HepG2 (cell line): ENCODE results near the gene THADA. TPM values are rescaled to one million over a fixed set of nuclear protein-coding genes. Genes with fewer than 3 reads are reported as not detected.

ENCODE experiments used
- ARNT2 ChIP-seq: sonication (generic); formaldehyde crosslinking; IDR thresholded peaks from 2 replicates; pipeline ENCODE4 v1.8.0; 2022; ENCODE audit warnings: mild to moderate bottlenecking, low read depth, missing genetic modification reagents, moderate library complexity
- GPN1 ChIP-seq: sonication (generic); formaldehyde crosslinking; IDR thresholded peaks from 2 replicates; pipeline ENCODE4 v1.5.1; 2020; ENCODE audit warnings: missing genetic modification reagents, borderline replicate concordance
- MAFF ChIP-seq: IDR thresholded peaks from 2 replicates; pipeline ENCODE4 v1.6.1; 2011; ENCODE audit warnings: low read depth, low read length, improper control_type of control experiment
- NFKBIZ ChIP-seq: IDR thresholded peaks from 2 replicates; pipeline ENCODE4 v1.6.1; 2018; ENCODE audit warnings: missing genetic modification reagents, missing compliant biosample characterization
- RBM22 ChIP-seq: fragments of 200-400 bp; formaldehyde crosslinking; optimal IDR thresholded peaks from 2 replicates; pipeline ENCODE3; 2017; ENCODE audit warnings: mild to moderate bottlenecking, low read length, moderate library complexity
- ZBTB21 ChIP-seq: sonication (generic); formaldehyde crosslinking; IDR thresholded peaks from 2 replicates; pipeline ENCODE4 v1.4.0; 2020; ENCODE audit warnings: missing genetic modification reagents
- ZNF205 ChIP-seq: IDR thresholded peaks from 2 replicates; pipeline ENCODE4 v1.6.1; 2018; ENCODE audit warnings: missing biosample characterization, missing genetic modification reagents
- ZNF253 ChIP-seq: sonication (generic); formaldehyde crosslinking; IDR thresholded peaks from 2 replicates; pipeline ENCODE4 v1.8.0; 2022; ENCODE audit warnings: mild to moderate bottlenecking, missing genetic modification reagents, borderline replicate concordance
- ZNF546 ChIP-seq: sonication (generic); formaldehyde crosslinking; conservative IDR thresholded peaks from 2 replicates; pipeline ENCODE4 v1.8.1; 2023; ENCODE audit warnings: mild to moderate bottlenecking, missing genetic modification reagents
- ZNF784 ChIP-seq: sonication (generic); formaldehyde crosslinking; IDR thresholded peaks from 2 replicates; pipeline ENCODE4 v1.5.1; 2020; ENCODE audit warnings: missing genetic modification reagents, mild to moderate bottlenecking, borderline replicate concordance
- ZNF891 ChIP-seq: sonication (generic); formaldehyde crosslinking; IDR thresholded peaks from 2 replicates; pipeline ENCODE4 v1.5.0; 2020; ENCODE audit warnings: mild to moderate bottlenecking, missing genetic modification reagents
- polyA plus RNA-seq, 8 experiments: library from polyadenylated mRNA; depleted of rRNA in 3 of 8; stranded (reverse) in 7 of 8; unstranded in 1 of 8; fragments of >200 nt; fragmentation: Illumina TruSeq in 4 of 8; extraction: Trizol in 4 of 8; gene quantifications; 2 replicates each; pipeline versions ENCODE4 v1.2.1 to v1.2.3, GENCODE V29; 2011 to 2016; ENCODE audit warnings: low read depth in 4 of 8, missing spikeins in 1 of 8, mixed read lengths in 1 of 8; ENCODE audit not compliant: insufficient read depth in 1 of 8
- total RNA-seq, 5 experiments: library from RNA; depleted of rRNA; stranded (reverse); fragments of >200 nt; fragmentation: Illumina TruSeq; extraction: Trizol; gene quantifications; 2 replicates each; pipeline ENCODE4 v1.2.3, GENCODE V29; 2016; ENCODE audit warnings: low read depth in 1 of 5
- TF ChIP-seq, protein P1 (sequence below): sonication (generic); formaldehyde crosslinking; IDR thresholded peaks from 2 replicates; pipeline ENCODE4 v1.5.0; 2020; ENCODE audit warnings: mild to moderate bottlenecking, missing genetic modification reagents, borderline replicate concordance
- TF ChIP-seq, protein P2 (sequence below): IDR thresholded peaks from 2 replicates; pipeline ENCODE4 v1.6.1; 2016; ENCODE audit warnings: control low read depth
- TF ChIP-seq, protein P3 (sequence below): IDR thresholded peaks from 2 replicates; pipeline ENCODE4 v1.6.1; 2016; ENCODE audit warnings: low read depth, borderline replicate concordance
- TF ChIP-seq, protein P4 (sequence below): sonication (generic); formaldehyde crosslinking; IDR thresholded peaks from 2 replicates; pipeline ENCODE4 v1.4.0; 2020; ENCODE audit warnings: mild to moderate bottlenecking, missing genetic modification reagents, borderline replicate concordance

The THADA gene
- total and polyA plus RNA-seq, 2 of the 13 experiments (the other 11 are each of a cell fraction or from before 2014, with no cell fraction given): 12.7 to 21.7 TPM

DNA sequence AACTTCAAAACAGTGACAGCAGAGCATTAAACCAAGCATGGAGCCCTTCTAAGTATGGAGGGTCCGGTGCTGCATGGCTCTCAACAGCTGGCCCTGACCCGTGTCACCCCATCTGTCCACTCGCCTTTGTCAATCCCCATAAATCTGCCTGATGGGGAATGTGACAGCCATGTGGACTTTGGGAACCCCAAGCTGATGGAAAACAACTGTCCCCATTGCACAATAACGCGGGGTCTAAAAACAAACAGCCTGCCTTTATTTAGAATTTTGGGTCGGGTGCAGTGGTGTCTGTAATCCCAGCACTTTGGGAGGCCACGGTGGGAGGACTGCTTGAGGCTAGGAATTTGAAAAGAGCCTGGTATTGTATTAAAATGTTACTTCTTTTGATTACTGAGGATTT is 17.1 kb upstream of the THADA start (continued):
- TF ChIP-seq, protein P1, sequence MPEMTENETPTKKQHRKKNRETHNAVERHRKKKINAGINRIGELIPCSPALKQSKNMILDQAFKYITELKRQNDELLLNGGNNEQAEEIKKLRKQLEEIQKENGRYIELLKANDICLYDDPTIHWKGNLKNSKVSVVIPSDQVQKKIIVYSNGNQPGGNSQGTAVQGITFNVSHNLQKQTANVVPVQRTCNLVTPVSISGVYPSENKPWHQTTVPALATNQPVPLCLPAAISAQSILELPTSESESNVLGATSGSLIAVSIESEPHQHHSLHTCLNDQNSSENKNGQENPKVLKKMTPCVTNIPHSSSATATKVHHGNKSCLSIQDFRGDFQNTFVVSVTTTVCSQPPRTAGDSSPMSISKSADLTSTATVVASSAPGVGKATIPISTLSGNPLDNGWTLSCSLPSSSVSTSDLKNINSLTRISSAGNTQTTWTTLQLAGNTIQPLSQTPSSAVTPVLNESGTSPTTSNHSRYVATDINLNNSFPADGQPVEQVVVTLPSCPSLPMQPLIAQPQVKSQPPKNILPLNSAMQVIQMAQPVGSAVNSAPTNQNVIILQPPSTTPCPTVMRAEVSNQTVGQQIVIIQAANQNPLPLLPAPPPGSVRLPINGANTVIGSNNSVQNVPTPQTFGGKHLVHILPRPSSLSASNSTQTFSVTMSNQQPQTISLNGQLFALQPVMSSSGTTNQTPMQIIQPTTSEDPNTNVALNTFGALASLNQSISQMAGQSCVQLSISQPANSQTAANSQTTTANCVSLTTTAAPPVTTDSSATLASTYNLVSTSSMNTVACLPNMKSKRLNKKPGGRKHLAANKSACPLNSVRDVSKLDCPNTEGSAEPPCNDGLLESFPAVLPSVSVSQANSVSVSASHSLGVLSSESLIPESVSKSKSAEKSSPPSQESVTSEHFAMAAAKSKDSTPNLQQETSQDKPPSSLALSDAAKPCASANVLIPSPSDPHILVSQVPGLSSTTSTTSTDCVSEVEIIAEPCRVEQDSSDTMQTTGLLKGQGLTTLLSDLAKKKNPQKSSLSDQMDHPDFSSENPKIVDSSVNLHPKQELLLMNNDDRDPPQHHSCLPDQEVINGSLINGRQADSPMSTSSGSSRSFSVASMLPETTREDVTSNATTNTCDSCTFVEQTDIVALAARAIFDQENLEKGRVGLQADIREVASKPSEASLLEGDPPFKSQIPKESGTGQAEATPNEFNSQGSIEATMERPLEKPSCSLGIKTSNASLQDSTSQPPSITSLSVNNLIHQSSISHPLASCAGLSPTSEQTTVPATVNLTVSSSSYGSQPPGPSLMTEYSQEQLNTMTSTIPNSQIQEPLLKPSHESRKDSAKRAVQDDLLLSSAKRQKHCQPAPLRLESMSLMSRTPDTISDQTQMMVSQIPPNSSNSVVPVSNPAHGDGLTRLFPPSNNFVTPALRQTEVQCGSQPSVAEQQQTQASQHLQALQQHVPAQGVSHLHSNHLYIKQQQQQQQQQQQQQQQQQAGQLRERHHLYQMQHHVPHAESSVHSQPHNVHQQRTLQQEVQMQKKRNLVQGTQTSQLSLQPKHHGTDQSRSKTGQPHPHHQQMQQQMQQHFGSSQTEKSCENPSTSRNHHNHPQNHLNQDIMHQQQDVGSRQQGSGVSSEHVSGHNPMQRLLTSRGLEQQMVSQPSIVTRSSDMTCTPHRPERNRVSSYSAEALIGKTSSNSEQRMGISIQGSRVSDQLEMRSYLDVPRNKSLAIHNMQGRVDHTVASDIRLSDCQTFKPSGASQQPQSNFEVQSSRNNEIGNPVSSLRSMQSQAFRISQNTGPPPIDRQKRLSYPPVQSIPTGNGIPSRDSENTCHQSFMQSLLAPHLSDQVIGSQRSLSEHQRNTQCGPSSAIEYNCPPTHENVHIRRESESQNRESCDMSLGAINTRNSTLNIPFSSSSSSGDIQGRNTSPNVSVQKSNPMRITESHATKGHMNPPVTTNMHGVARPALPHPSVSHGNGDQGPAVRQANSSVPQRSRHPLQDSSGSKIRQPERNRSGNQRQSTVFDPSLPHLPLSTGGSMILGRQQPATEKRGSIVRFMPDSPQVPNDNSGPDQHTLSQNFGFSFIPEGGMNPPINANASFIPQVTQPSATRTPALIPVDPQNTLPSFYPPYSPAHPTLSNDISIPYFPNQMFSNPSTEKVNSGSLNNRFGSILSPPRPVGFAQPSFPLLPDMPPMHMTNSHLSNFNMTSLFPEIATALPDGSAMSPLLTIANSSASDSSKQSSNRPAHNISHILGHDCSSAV (CRISPR knock-in tag): no peak
- no peak for TF ChIP-seq ZNF891 (CRISPR knock-in tag)
- no peak for TF ChIP-seq ZNF253
- TF ChIP-seq, protein P2, sequence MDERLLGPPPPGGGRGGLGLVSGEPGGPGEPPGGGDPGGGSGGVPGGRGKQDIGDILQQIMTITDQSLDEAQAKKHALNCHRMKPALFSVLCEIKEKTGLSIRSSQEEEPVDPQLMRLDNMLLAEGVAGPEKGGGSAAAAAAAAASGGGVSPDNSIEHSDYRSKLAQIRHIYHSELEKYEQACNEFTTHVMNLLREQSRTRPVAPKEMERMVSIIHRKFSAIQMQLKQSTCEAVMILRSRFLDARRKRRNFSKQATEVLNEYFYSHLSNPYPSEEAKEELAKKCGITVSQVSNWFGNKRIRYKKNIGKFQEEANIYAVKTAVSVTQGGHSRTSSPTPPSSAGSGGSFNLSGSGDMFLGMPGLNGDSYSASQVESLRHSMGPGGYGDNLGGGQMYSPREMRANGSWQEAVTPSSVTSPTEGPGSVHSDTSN (CRISPR knock-in tag): peak; percentile 54; the same call in 1 of the 2 replicates
- no peak for TF ChIP-seq GPN1
- no peak for TF ChIP-seq ZNF784 (CRISPR knock-in tag)
- TF ChIP-seq RBM22: no peak
- no peak for TF ChIP-seq NFKBIZ (CRISPR knock-in tag)
- no peak for TF ChIP-seq ZNF546 (CRISPR knock-in tag)
- no peak for TF ChIP-seq ZBTB21 (CRISPR knock-in tag)
- TF ChIP-seq, protein P3, sequence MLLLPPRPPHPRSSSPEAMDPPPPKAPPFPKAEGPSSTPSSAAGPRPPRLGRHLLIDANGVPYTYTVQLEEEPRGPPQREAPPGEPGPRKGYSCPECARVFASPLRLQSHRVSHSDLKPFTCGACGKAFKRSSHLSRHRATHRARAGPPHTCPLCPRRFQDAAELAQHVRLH (CRISPR knock-in tag): no peak
- TF ChIP-seq, protein P4, sequence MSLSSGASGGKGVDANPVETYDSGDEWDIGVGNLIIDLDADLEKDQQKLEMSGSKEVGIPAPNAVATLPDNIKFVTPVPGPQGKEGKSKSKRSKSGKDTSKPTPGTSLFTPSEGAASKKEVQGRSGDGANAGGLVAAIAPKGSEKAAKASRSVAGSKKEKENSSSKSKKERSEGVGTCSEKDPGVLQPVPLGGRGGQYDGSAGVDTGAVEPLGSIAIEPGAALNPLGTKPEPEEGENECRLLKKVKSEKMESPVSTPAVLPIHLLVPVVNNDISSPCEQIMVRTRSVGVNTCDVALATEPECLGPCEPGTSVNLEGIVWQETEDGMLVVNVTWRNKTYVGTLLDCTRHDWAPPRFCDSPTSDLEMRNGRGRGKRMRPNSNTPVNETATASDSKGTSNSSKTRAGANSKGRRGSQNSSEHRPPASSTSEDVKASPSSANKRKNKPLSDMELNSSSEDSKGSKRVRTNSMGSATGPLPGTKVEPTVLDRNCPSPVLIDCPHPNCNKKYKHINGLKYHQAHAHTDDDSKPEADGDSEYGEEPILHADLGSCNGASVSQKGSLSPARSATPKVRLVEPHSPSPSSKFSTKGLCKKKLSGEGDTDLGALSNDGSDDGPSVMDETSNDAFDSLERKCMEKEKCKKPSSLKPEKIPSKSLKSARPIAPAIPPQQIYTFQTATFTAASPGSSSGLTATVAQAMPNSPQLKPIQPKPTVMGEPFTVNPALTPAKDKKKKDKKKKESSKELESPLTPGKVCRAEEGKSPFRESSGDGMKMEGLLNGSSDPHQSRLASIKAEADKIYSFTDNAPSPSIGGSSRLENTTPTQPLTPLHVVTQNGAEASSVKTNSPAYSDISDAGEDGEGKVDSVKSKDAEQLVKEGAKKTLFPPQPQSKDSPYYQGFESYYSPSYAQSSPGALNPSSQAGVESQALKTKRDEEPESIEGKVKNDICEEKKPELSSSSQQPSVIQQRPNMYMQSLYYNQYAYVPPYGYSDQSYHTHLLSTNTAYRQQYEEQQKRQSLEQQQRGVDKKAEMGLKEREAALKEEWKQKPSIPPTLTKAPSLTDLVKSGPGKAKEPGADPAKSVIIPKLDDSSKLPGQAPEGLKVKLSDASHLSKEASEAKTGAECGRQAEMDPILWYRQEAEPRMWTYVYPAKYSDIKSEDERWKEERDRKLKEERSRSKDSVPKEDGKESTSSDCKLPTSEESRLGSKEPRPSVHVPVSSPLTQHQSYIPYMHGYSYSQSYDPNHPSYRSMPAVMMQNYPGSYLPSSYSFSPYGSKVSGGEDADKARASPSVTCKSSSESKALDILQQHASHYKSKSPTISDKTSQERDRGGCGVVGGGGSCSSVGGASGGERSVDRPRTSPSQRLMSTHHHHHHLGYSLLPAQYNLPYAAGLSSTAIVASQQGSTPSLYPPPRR (CRISPR knock-in tag): peak; percentile 14; the same call in 1 of the 2 replicates
- no peak for TF ChIP-seq ZNF205 (CRISPR knock-in tag)
- TF ChIP-seq ARNT2 (CRISPR knock-in tag): no peak
- no peak for TF ChIP-seq MAFF
